Mesothelial cell of epicardium (in vitro differentiated cells): Measurements from ENCODE around the gene KCTD15. TPM values are rescaled to one million over a fixed set of nuclear protein-coding genes. Genes with fewer than 3 reads are reported as not detected.
"Not testable (repeated sequence)": the region's sequence is repeated elsewhere in the genome, so short reads cannot be mapped to it uniquely, and the experiment has no call there.

Experiments used
- DNase-seq, 2 experiments: peaks; one replicate each; pipeline ENCODE4 v3.0.0; 2021; ENCODE audit warnings: low spot score in 2 of 2; ENCODE audit not compliant: unreplicated experiment in 2 of 2
- H3K27ac Mint-ChIP-seq: 2 replicates; pipeline ENCODE4 v1.8.0; 2021; ENCODE audit warnings: mixed read lengths
- H3K27me3 Mint-ChIP-seq: 2 replicates; pipeline ENCODE4 v1.8.0; 2021; ENCODE audit warnings: low read depth, mixed read lengths
- H3K36me3 Mint-ChIP-seq: 2 replicates; pipeline ENCODE4 v1.8.0; 2021; ENCODE audit warnings: mixed read lengths
- H3K4me1 Mint-ChIP-seq: 2 replicates; pipeline ENCODE4 v1.8.0; 2021; ENCODE audit warnings: mixed read lengths
- H3K4me3 Mint-ChIP-seq: 2 replicates; pipeline ENCODE4 v1.8.0; 2021; ENCODE audit warnings: mild to moderate bottlenecking, moderate library complexity, mixed read lengths
- H3K9me3 Mint-ChIP-seq: 2 replicates; pipeline ENCODE4 v1.8.0; 2021; ENCODE audit warnings: mixed read lengths
- CTCF ChIP-seq: fragments of 200-600 bp; sonication (generic); IDR thresholded peaks from one replicate; pipeline ENCODE4 v1.5.0; 2021; ENCODE audit warnings: antibody characterized with exemption; ENCODE audit not compliant: unreplicated experiment
- total RNA-seq: library from RNA; stranded (reverse); gene quantifications from 3 replicates; pipeline ENCODE4 v1.2.1, GENCODE V29; 2021

KCTD15 gene
- total RNA-seq, 1 donor from 2014 or later: 48.1 TPM

DNA sequence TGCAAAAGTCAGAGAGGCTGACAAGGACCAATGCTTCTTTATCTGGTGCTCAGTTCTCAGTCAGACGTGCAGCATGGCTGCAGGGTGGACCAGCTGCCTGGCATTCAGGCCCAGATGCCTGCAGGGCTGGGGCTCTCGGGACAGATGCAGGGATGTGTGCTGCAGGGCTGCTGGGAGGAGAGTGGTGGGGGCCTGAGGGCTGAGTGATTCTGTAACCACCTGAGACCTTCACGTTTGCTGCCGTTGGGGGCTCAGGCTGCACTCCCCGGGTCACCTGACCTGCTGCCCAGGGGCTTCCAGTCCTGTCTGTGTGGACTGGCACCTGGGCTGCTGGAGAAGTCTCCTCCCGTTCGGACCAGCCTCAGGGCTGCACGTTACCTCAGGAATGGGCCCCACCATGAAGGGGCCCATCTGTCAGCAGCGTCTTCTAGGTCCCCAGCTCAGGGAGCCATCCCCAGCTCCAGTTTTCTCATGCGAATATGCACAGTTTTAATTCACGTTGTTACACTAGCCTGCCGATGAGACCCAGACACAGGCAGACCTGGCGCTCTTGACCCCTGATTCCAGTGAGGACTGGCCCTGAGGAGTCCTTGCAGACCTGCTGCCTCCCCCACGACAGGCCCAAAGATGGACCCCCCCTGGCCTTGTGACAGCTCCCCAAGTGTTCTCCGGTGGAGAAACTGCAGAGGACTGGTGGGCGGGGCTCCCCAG is 16.9 kb downstream of the KCTD15 start:
- no peak for DNase-seq
- no peaks in the 10 kb centered on the region for H3K9me3 Mint-ChIP-seq
- no peak overlapping the region for H3K4me3 Mint-ChIP-seq
- H3K27ac Mint-ChIP-seq: no peak overlapping the region
- peaks cover 7% of the 10 kb centered on the region for H3K27me3 Mint-ChIP-seq
- no peak for TF ChIP-seq CTCF
- peaks cover 3% of the 10 kb centered on the region for H3K4me1 Mint-ChIP-seq
- peaks cover 24% of the 10 kb centered on the region for H3K36me3 Mint-ChIP-seq

DNA sequence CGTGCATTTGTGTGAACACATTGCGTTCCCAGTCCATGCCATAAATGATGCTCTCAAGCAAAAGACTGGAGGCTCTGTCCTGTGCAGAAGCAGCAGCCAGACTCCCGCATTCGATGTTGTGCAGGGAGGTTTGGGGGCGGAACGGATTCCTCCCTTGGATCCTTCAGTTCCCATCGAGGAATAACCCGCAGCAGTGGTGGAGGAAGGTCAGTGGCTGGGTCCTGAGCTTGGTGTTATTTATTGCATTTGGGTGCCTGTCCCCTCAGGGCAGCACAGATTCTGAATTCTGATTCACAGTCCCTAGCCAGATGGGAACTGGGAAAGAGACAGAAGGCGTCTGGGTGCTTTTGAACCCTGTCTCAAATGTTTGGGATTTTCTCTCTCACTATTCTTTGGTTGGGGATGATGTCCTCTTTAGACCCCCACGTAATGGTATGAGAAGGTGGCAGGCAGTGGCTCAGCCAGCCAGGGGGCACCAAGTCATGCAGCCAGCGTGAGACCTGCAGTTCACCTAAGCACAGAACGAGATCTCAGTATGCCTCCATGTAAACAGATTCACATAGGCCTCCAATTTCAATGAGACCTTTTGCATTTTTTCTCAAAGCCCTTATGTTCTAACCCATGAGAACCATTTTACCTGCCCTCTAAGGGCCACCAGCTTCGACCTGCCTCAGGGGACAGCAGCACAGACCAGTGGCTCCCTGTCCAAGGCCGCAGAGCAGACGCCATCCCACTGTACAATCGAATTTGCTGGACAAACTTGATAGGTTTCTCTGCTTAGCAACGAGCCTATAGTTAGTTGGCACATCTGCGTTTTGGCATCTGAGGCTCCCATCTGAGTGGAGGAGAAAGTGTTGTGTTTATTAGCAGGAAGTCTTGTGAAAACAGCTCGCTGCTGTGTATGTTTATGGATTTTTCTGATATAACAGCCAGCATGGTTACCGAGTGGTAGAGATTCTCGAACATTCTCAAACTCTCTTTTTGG is 17.8 kb downstream of the KCTD15 start:
- Mint-ChIP-seq H3K4me3 (no peak overlapping the region), H3K36me3 (peaks cover 22% of the 10 kb centered on the region), H3K27me3 (peaks cover 13% of the 10 kb centered on the region), H3K4me1 (peaks cover 3% of the 10 kb centered on the region), H3K27ac (peak overlapping the region; percentile 26), H3K9me3 (no peaks in the 10 kb centered on the region)
- no peak for DNase-seq
- no peak for TF ChIP-seq CTCF

- Mint-ChIP-seq H3K4me1 (peaks cover 5% of the 10 kb centered on the region), H3K27ac (no peak overlapping the region), H3K27me3 (peaks cover 14% of the 10 kb centered on the region), H3K36me3 (peaks cover 14% of the 10 kb centered on the region), H3K9me3 (no peaks in the 10 kb centered on the region), H3K4me3 (no peak overlapping the region)
- TF ChIP-seq CTCF: no peak
- DNase-seq: no peak
Observed at GRCh38 chr19:33815380-33816340, 19.0 kb downstream of the KCTD15 start.

DNA sequence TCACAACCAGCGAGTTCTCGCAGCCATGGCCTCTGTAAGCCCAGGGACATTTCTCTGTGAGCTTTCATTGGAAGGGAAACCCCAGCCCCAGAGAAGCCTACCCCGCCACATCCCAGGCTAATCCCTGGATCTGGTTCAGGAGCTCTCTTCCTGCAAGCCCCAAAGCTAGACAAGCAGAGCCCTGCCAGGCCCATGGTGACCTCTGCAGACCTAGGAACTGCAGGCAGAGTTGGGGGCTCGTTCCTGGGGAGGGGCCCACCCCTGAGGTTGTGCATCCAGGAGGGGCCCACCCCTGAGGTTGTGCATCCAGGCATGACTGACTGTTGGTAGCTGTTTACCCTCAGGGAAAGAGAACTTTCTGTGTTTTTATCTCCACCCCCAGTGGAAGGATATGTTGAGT is 21.7 kb downstream of the KCTD15 start:
- peaks cover 28% of the 10 kb centered on the region for H3K27me3 Mint-ChIP-seq
- H3K4me3 Mint-ChIP-seq: no peak overlapping the region
- H3K27ac Mint-ChIP-seq: no peak overlapping the region
- no peak for DNase-seq
- no peak for TF ChIP-seq CTCF
- H3K9me3 Mint-ChIP-seq: no peaks in the 10 kb centered on the region
- H3K4me1 Mint-ChIP-seq: peaks cover 11% of the 10 kb centered on the region
- peaks cover 8% of the 10 kb centered on the region for H3K36me3 Mint-ChIP-seq

- Mint-ChIP-seq H3K4me1 (peaks cover 11% of the 10 kb centered on the region), H3K4me3 (peak overlapping the region; percentile 48), H3K27me3 (peaks cover 28% of the 10 kb centered on the region)
- H3K9me3 Mint-ChIP-seq, H3K36me3 Mint-ChIP-seq, H3K27ac Mint-ChIP-seq, DNase-seq: not testable (repeated sequence)
Observed at GRCh38 chr19:33819078-33819477, 22.4 kb downstream of the KCTD15 start.
